ENCODE data around the gene SIGLEC7. TPM values are rescaled to one million over a fixed set of nuclear protein-coding genes. Genes with fewer than 3 reads are reported as not detected.

Gene SIGLEC7
- total RNA-seq, 1 donor from 2014 or later = 11.0 TPM

DNA sequence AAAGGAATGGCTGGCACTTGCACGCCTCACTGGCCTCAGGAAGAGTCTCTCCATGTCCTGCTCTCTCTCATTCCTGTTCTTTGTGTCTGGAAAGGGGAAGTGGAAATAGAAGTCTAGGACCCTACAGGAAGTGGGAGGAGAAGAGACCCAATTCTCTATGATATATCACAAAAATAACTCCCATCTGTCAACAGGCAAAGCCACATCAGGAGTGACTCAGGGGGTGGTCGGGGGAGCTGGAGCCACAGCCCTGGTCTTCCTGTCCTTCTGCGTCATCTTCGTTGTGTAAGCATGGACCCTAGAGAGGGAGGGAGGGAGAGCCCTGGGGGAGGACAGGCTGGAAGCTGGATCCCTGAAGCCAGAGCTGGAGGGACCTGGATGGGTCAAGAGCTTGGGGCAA is 14.3 kb upstream of the SIGLEC7 start:
- no peaks in the 10 kb centered on the region for H3K27me3 ChIP-seq
- intact Hi-C loops (cut with DNase I) = no loop called here
- TF ChIP-seq, protein P1, sequence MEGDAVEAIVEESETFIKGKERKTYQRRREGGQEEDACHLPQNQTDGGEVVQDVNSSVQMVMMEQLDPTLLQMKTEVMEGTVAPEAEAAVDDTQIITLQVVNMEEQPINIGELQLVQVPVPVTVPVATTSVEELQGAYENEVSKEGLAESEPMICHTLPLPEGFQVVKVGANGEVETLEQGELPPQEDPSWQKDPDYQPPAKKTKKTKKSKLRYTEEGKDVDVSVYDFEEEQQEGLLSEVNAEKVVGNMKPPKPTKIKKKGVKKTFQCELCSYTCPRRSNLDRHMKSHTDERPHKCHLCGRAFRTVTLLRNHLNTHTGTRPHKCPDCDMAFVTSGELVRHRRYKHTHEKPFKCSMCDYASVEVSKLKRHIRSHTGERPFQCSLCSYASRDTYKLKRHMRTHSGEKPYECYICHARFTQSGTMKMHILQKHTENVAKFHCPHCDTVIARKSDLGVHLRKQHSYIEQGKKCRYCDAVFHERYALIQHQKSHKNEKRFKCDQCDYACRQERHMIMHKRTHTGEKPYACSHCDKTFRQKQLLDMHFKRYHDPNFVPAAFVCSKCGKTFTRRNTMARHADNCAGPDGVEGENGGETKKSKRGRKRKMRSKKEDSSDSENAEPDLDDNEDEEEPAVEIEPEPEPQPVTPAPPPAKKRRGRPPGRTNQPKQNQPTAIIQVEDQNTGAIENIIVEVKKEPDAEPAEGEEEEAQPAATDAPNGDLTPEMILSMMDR (IDR thresholded peaks at IDR 0.05) = no peak
- no peaks in the 10 kb centered on the region for H3K36me3 ChIP-seq
- DNase-seq (peak; percentile 67), ATAC-seq (peak; percentile 2)
- peaks cover 20% of the 10 kb centered on the region for H3K4me1 ChIP-seq
- H3K9me3 ChIP-seq = no peaks in the 10 kb centered on the region
- H3K4me3 ChIP-seq = peak overlapping the region; percentile 23
- H3K27ac ChIP-seq = peak overlapping the region; percentile 11

- intact Hi-C loops (cut with DNase I) = no loop called here
- ATAC-seq (no peak), DNase-seq (peak; percentile 53)
- no peak overlapping the region for H3K4me3 ChIP-seq
- peak overlapping the region; percentile 11 for H3K27ac ChIP-seq
- H3K4me1 ChIP-seq = peaks cover 20% of the 10 kb centered on the region
- no peaks in the 10 kb centered on the region for H3K36me3 ChIP-seq
- no peaks in the 10 kb centered on the region for H3K9me3 ChIP-seq
- no peaks in the 10 kb centered on the region for H3K27me3 ChIP-seq
- TF ChIP-seq, protein P1 (IDR thresholded peaks at IDR 0.05) = no peak
Observed at GRCh38 chr19:51128227-51128626, 13.9 kb upstream of the SIGLEC7 start.

DNA sequence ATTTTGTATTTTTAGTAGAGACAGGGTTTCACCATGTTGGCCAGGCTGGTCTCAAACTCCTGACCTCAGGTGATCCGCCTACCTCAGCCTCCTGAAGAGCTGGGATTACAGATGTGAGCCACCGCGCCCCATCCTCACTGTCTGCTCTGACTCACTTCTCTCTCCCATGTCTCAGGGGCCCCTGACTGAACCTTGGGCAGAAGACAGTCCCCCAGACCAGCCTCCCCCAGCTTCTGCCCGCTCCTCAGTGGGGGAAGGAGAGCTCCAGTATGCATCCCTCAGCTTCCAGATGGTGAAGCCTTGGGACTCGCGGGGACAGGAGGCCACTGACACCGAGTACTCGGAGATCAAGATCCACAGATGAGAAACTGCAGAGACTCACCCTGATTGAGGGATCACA is 12.4 kb upstream of the SIGLEC7 start:
- H3K27ac ChIP-seq = no peak overlapping the region
- intact Hi-C loops (cut with DNase I) = no loop called here
- peaks cover 20% of the 10 kb centered on the region for H3K4me1 ChIP-seq
- TF ChIP-seq, protein P1 (IDR thresholded peaks at IDR 0.05) = no peak
- no peak overlapping the region for H3K4me3 ChIP-seq
- no peaks in the 10 kb centered on the region for H3K9me3 ChIP-seq
- DNase-seq = peak; percentile 32
- no peak for ATAC-seq
- no peaks in the 10 kb centered on the region for H3K27me3 ChIP-seq
- no peaks in the 10 kb centered on the region for H3K36me3 ChIP-seq

- H3K4me1 ChIP-seq = peaks cover 20% of the 10 kb centered on the region
- intact Hi-C loops (cut with DNase I) = no loop called here
- peak; percentile 78 for DNase-seq
- ATAC-seq = peak; percentile 81
- peak overlapping the region; percentile 76 for H3K27ac ChIP-seq
- TF ChIP-seq, protein P1 (IDR thresholded peaks at IDR 0.05) = peak; percentile 22
- H3K27me3 ChIP-seq = no peaks in the 10 kb centered on the region
- H3K36me3 ChIP-seq = no peaks in the 10 kb centered on the region
- H3K9me3 ChIP-seq = no peaks in the 10 kb centered on the region
- H3K4me3 ChIP-seq = no peak overlapping the region
Observed at GRCh38 chr19:51131780-51132680, 10.1 kb upstream of the SIGLEC7 start.

GRCh38 chr19:51135004-51135403 is 7.1 kb upstream of the SIGLEC7 start:
- Histone ChIP-seq H3K9me3 (no peaks in the 10 kb centered on the region), H3K4me3 (no peak overlapping the region), H3K4me1 (peaks cover 13% of the 10 kb centered on the region), H3K36me3 (no peaks in the 10 kb centered on the region), H3K27me3 (no peaks in the 10 kb centered on the region), H3K27ac (no peak overlapping the region)
- ATAC-seq = no peak
- DNase-seq = no peak
- intact Hi-C loops (cut with DNase I) = no loop called here
- TF ChIP-seq, protein P1 (IDR thresholded peaks at IDR 0.05) = no peak
